Measurements from ENCODE around the gene EVA1A.

The EVA1A gene

GRCh38 chr2:75560768-75561565 lies at the start of gene EVA1A:
EVA1A (minus strand) TSS chr2:75560939; CDS start chr2:75518140, 42,799 bp downstream.
- peak; percentile 18 for DNase-seq

DNA sequence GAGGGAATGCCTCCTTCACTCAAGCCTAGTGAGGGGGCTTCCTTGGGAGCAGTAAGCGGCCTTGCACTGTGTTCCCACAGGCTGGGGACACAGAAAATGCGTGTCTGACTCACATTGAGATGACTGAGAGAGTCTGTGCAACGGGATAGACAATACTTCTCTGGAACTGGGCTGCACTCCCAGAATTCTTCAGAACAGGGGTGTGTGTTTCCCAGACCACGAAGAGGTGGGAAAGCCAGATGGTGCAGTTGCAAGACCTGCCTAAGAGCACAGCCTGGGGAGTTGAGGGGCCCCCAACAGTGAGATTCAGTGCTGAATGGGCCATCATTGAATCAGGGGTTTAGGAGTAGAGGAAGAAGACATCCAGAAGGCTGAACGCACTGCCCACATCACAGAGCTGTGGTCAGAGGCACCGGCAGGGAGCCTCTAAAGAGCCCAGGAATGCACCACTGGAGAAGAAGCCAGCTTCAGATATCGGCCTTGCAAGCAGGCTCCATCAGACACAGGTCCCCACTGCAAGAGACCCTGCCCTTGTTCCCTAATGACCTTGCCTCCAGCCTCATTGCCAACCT lies 49.3 kb upstream of the EVA1A start:
- no peak for DNase-seq

DNA sequence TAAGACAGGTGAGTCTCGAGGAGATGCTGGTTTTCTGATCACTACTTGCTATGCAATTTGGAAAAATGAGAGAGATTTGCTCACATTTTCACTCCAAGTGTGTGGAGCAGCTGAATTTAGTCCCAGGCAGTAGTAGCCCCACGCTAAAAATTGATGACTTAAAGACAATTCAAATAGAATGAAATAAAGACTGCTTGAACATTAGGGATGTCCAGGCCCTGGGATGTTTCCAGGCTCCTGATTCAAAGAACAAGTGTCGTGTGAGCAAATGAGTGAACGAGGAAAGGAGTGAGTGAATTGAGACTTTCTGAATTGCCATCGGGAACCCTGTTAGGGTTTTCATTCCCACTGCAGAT lies 48.6 kb upstream of the EVA1A start:
- DNase-seq = no peak

DNA sequence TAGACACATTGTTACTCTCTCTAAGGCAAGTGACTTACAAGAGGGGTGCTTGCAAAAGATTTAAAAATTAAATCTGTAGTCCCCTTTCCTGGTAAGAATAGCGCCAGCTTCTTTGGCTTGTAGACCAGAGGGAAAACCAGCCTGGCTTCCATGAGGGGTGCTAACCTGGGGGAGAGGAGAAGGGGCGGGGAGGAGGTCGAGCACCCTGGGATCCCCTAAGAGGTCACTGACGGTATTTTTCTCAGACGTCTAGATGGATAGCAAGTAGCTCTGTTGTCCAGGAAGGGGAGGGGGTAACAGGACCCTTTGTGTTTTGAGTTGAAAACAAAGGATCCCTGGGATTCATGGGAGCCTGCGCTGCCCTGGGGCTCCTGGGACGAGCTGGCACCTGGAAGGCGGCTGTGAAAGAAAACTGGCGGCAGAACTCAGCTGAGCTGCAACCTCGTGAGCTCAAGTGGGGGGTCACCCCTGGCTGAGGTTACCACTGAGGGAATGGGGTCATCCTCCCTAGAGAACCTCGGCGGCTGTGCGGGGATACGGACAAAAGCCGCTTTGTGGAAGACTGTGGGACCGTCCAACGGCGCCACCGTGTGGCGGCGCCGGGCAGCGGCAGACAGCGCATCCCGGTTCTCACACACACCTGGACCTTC lies 48.1 kb upstream of the EVA1A start:
- DNase-seq = peak; percentile 57

DNA sequence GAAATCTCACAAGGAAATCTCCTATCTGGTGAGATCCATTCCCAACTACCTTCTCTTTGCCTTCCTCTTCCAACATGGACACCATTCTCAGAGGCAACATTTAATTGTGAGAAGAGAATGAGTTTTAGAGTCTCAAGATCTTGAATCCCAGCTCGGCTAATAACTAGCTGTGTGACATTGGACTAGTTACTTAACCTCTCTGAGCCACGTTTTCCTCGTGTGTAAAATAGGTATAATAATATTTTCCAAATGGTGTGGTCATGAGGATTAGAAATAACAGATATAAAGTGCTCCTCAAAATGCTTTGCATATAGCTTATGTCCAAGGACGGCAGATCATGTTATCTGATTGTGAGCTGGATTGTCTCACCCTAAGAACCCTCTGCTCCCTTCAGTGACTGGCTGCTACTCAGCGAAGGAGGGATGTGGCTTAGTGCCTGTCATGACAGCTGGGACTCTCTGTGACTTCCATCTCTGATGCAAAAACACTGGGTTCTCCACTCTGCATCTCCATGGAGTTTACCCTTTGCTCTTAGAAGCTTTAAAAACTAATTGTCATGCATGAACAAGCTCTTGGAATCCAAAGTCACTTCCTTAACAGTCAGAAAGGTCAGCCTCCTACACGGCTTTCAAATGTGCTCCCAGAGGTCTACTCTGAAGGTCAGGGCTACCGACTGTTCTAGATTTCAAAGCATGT lies 47.4 kb upstream of the EVA1A start:
- no peak for DNase-seq

GRCh38 chr2:75607400-75607798 lies 46.7 kb upstream of the EVA1A start:
- DNase-seq = no peak

- no peak for DNase-seq
Observed at GRCh38 chr2:75606761-75607399, 46.1 kb upstream of the EVA1A start.

DNA sequence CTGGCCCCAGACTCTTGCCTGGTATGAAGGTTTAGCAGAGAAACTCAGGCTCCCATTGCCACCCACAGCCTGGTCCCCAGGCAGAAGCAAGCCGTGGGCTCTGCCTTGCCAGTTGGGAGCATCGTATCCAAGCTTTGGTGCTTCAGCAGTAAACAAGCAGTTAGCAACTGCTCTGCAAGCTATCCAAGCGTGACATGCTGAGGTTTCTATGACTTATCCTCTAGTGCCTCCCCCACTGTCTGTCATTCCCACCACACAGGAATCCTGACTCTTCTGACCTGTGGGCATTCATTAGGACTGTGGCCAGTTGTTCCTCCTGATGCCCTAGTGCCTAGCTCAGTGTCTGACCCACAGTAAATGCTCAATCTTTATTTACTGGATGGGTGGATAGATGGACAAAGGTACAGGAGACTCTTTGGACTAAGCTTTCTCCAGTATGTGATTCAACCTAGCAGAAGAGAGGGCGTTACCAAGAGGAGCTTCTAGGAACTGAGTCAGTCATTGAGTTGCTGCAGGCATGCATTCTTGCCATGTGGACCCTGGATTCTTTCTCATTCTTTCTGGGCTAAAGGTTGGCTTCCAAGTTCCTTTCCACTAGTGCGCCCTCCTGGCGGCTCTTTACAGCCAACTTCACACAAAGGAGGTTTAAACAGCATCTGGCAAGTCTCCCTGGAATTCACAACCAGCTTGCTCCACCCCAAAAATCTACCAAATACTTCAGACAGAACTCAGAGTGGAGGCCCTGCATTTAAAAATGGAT lies 45.2 kb upstream of the EVA1A start:
- no peak for DNase-seq

DNA sequence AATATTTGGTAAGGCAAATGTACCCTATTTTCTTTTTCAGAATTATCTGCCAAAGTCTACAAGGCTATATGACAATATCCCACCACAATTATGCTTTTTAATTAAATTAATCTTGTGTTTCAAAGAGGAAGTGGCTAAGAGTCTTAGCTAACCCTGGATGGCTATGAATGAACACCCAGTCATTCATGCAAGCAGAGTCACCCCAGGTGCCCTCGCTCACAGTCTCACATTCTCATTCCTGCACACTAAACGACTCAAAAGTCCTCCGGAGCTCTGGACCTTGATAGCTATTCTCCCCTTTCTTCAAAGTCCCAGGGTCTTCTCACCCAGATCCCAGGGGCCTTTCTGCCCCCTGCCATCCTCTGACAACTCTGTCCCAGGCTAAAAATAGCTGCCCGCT lies 43.7 kb upstream of the EVA1A start:
- no peak for DNase-seq

DNA sequence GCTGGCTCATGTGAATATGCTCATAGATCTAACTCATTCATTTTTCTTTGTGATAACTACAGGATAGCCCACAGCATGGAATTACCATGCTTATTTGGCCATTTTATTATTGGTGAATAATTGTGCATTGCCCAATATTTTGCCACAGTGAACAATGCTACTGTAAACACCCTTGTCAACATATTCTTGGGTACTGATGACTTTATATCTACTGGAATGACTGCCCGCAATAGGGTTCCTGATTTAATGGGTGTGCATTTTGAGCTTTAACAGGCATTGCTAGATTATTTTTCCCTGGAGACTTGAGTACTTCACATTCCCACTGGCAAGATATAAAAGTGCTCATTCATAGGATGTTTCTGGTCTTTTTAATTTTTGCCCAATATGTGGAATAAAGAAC lies 42.7 kb upstream of the EVA1A start:
- DNase-seq = no peak

GRCh38 chr2:75602724-75603342 lies 42.1 kb upstream of the EVA1A start:
- DNase-seq = no peak

DNA sequence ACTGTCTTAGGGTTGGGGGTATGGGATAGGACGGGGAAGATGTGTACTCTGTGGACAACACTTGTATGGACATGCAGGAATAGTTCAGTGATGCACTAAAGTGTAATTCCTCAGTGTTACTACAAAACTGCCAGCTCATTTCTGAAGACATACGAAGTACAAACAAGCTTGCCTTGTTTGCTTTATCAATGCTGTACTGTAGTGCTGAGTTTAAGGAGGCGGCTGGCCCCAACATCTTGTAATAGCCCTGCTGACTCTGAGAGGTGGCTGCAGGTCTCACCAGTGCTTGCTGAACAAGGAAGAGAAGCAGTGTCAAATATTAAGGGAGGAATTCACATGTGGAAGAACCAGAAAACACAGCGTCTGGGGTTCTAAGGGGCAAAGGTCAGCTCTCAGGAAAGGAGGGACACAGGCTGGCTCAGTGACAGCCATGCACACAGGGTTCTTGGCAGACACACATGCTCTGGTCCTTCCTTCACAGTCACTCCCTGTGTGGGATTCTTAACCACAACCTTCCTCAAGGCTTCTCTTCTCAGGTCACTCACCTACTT lies 39.8 kb upstream of the EVA1A start:
- no peak for DNase-seq

- DNase-seq = no peak
Observed at GRCh38 chr2:75598589-75599155, 37.9 kb upstream of the EVA1A start.

- no peak for DNase-seq
Observed at GRCh38 chr2:75597949-75598348, 37.2 kb upstream of the EVA1A start.

- no peak for DNase-seq
Observed at GRCh38 chr2:75596784-75597183, 36.0 kb upstream of the EVA1A start.

- DNase-seq = no peak
Observed at GRCh38 chr2:75595541-75596395, 35.0 kb upstream of the EVA1A start.

GRCh38 chr2:75594596-75594995 lies 33.9 kb upstream of the EVA1A start:
- DNase-seq = no peak

GRCh38 chr2:75592888-75593287 lies 32.1 kb upstream of the EVA1A start:
- no peak for DNase-seq

- DNase-seq = no peak
Observed at GRCh38 chr2:75592030-75592429, 31.3 kb upstream of the EVA1A start.

GRCh38 chr2:75589391-75590105 lies 28.8 kb upstream of the EVA1A start:
- DNase-seq = no peak

Measured in activated CD4-positive, alpha-beta T cell treated with anti-CD3 and anti-CD28 coated beads, Interleukin-10, Interleukin-2, amounts not matched to agents 100 ng/mL and 50 ng/mL, durations not matched to agents 16 hours and 8 hours (primary cell).